Measurements from ENCODE around the gene TAF8.

Gene TAF8

GRCh38 chr6:42066156-42066675 is 15.9 kb downstream of the TAF8 start:
- Mint-ChIP-seq H3K9me3 (no peaks in the 10 kb centered on the region), H3K36me3 (ENCODE audit: low read depth) (peaks cover 42% of the 10 kb centered on the region), H3K27ac (peak overlapping the region; percentile 22), H3K27me3 (ENCODE audit: low read depth, poor library complexity) (no peaks in the 10 kb centered on the region), H3K4me1 (no peaks in the 10 kb centered on the region), H3K4me3 (no peak overlapping the region)
- no peak for DNase-seq
- TF ChIP-seq CTCF (IDR thresholded peaks at IDR 0.05) = no peak

- Mint-ChIP-seq H3K27ac (no peak overlapping the region), H3K4me3 (no peak overlapping the region), H3K9me3 (no peaks in the 10 kb centered on the region)
Observed at GRCh38 chr6:42068173-42068572, 17.8 kb downstream of the TAF8 start.

GRCh38 chr6:42068872-42069522 is 18.7 kb downstream of the TAF8 start:
- Mint-ChIP-seq H3K36me3 (ENCODE audit: low read depth) (peaks cover 36% of the 10 kb centered on the region), H3K4me1 (no peaks in the 10 kb centered on the region), H3K9me3 (no peaks in the 10 kb centered on the region), H3K27me3 (ENCODE audit: low read depth, poor library complexity) (no peaks in the 10 kb centered on the region), H3K4me3 (no peak overlapping the region), H3K27ac (no peak overlapping the region)
- TF ChIP-seq CTCF (IDR thresholded peaks at IDR 0.05) = no peak
- no peak for DNase-seq

More at GRCh38 chr6:42068173-42068572, 17.8 kb downstream of the TAF8 start:
- Mint-ChIP-seq H3K36me3 (ENCODE audit: low read depth) (peaks cover 36% of the 10 kb centered on the region), H3K27me3 (ENCODE audit: low read depth, poor library complexity) (no peaks in the 10 kb centered on the region), H3K4me1 (no peaks in the 10 kb centered on the region)
- no peak for TF ChIP-seq CTCF (IDR thresholded peaks at IDR 0.05)
- no peak for DNase-seq

- H3K27me3 Mint-ChIP-seq (ENCODE audit: low read depth, poor library complexity) = no peaks in the 10 kb centered on the region
- no peaks in the 10 kb centered on the region for H3K9me3 Mint-ChIP-seq
- peaks cover 5% of the 10 kb centered on the region for H3K4me1 Mint-ChIP-seq
Observed at GRCh38 chr6:42071881-42072583, 21.7 kb downstream of the TAF8 start.

GRCh38 chr6:42073287-42073686 is 23.0 kb downstream of the TAF8 start:
- no peak for DNase-seq
- Mint-ChIP-seq H3K9me3 (no peaks in the 10 kb centered on the region), H3K4me3 (no peak overlapping the region), H3K27ac (peak overlapping the region; percentile 14), H3K4me1 (peaks cover 9% of the 10 kb centered on the region), H3K36me3 (ENCODE audit: low read depth) (peaks cover 44% of the 10 kb centered on the region), H3K27me3 (ENCODE audit: low read depth, poor library complexity) (no peaks in the 10 kb centered on the region)
- TF ChIP-seq CTCF (IDR thresholded peaks at IDR 0.05) = no peak

More at GRCh38 chr6:42071881-42072583, 21.7 kb downstream of the TAF8 start:
- Mint-ChIP-seq H3K4me3 (no peak overlapping the region), H3K36me3 (ENCODE audit: low read depth) (peaks cover 34% of the 10 kb centered on the region), H3K27ac (no peak overlapping the region)
- no peak for TF ChIP-seq CTCF (IDR thresholded peaks at IDR 0.05)
- DNase-seq = no peak

All from nephron progenitor cell (in vitro differentiated cells).